ENCODE data around the gene ORAI3. TPM values are rescaled to one million over a fixed set of nuclear protein-coding genes. Genes with fewer than 3 reads are reported as not detected.
A peak's percentile ranks its signal among the peaks of the same experiment; 100 is the strongest.

The ORAI3 gene
- total and polyA plus RNA-seq, 2 of the 13 experiments (the other 11 are each of a cell fraction or from before 2014, with no cell fraction given), result 11.4 to 32.0 TPM

GRCh38 chr16:30984669-30985400, 36.0 kb downstream of the ORAI3 start, which contains the start of gene HSD3B7 (continued):
- TF ChIP-seq MTF1 (CRISPR knock-in tag; IDR thresholded peaks at IDR 0.05) (no peak), CBX1 (IDR thresholded peaks at IDR 0.05; ENCODE audit: low read depth) (peak; percentile 44), PRDM15 (CRISPR knock-in tag; IDR thresholded peaks at IDR 0.05) (peak; percentile 50; the same call in 1 of the 2 replicates), ZBTB7B (CRISPR knock-in tag; IDR thresholded peaks at IDR 0.05) (peak; percentile 63; the same call in 1 of the 2 replicates), RXRB (CRISPR knock-in tag; IDR thresholded peaks at IDR 0.05; ENCODE audit: borderline replicate concordance) (peak; percentile 42; the same call in 1 of the 2 replicates), ZNF749 (CRISPR knock-in tag; IDR thresholded peaks at IDR 0.05; ENCODE audit: borderline replicate concordance) (0 out of 2 replicates have a peak, but pooled peaks have one; percentile 16), ZNF891 (CRISPR knock-in tag; IDR thresholded peaks at IDR 0.05) (no peak), GATAD1 (CRISPR knock-in tag; IDR thresholded peaks at IDR 0.05) (peak; percentile 62; the same call in 1 of the 2 replicates), SCMH1 (CRISPR knock-in tag; IDR thresholded peaks at IDR 0.05; ENCODE audit: borderline replicate concordance) (no peak), MED8 (CRISPR knock-in tag; IDR thresholded peaks at IDR 0.05; ENCODE audit: insufficient replicate concordance) (no peak), ZNF784 (CRISPR knock-in tag; IDR thresholded peaks at IDR 0.05; ENCODE audit: borderline replicate concordance) (0 out of 2 replicates have a peak, but pooled peaks have one; percentile 12), ETV6 (CRISPR knock-in tag; conservative IDR thresholded peaks at IDR 0.05) (peak; percentile 73), THRA (CRISPR knock-in tag; IDR thresholded peaks at IDR 0.05; ENCODE audit: borderline replicate concordance) (peak; percentile 65), ZEB1 (IDR thresholded peaks at IDR 0.05; ENCODE audit: insufficient replicate concordance, low read depth) (peak; percentile 25), BCL6 (CRISPR knock-in tag; IDR thresholded peaks at IDR 0.05) (peak; percentile 35), GFI1 (CRISPR knock-in tag; IDR thresholded peaks at IDR 0.05; ENCODE audit: borderline replicate concordance) (0 out of 2 replicates have a peak, but pooled peaks have one; percentile 18), NFYC (CRISPR knock-in tag; IDR thresholded peaks at IDR 0.05) (0 out of 2 replicates have a peak, but pooled peaks have one; percentile 13), GTF2F1 (IDR thresholded peaks at IDR 0.05; ENCODE audit: low read length) (no peak), MED13 (CRISPR knock-in tag; IDR thresholded peaks at IDR 0.05) (peak; percentile 21; the same call in 1 of the 2 replicates), TSC22D2 (CRISPR knock-in tag; IDR thresholded peaks at IDR 0.05; ENCODE audit: borderline replicate concordance) (0 out of 2 replicates have a peak, but pooled peaks have one; percentile 21), NKX3-1 (CRISPR knock-in tag; IDR thresholded peaks at IDR 0.05) (0 out of 2 replicates have a peak, but pooled peaks have one; percentile 59), TEAD3 (CRISPR knock-in tag; optimal IDR thresholded peaks at IDR 0.05; ENCODE audit: borderline replicate concordance) (peak; percentile 80)
- TF ChIP-seq, protein P1, sequence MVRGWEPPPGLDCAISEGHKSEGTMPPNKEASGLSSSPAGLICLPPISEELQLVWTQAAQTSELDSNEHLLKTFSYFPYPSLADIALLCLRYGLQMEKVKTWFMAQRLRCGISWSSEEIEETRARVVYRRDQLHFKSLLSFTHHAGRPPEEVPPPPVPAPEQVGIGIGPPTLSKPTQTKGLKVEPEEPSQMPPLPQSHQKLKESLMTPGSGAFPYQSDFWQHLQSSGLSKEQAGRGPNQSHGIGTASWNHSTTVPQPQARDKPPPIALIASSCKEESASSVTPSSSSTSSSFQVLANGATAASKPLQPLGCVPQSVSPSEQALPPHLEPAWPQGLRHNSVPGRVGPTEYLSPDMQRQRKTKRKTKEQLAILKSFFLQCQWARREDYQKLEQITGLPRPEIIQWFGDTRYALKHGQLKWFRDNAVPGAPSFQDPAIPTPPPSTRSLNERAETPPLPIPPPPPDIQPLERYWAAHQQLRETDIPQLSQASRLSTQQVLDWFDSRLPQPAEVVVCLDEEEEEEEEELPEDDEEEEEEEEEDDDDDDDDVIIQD (CRISPR knock-in tag; IDR thresholded peaks at IDR 0.05; ENCODE audit: low read depth), result peak; percentile 60; the same call in 1 of the 2 replicates
